Thymus (tissue), 11 donors: ENCODE data around the gene CALML5. TPM values are rescaled to one million over a fixed set of nuclear protein-coding genes. Genes with fewer than 3 reads are reported as not detected.
A peak's percentile ranks its signal among the peaks of the same experiment; 100 is the strongest.
"Not testable (repeated sequence)": the region's sequence is repeated elsewhere in the genome, so short reads cannot be mapped to it uniquely, and the experiment has no call there.

Source experiments
- DNase-seq, 9 donors: peaks; one replicate each; pipeline ENCODE4 v3.0.0-alpha.2; 2013; ENCODE audit warnings: low spot score in 9 of 9, low read depth in 6 of 9, missing footprints in 1 of 9
- H3K27ac ChIP-seq, 2 donors: one replicate each; pipeline ENCODE4 v1.5.1; 2013; ENCODE audit warnings: control low read depth in 1 of 2, low read depth in 1 of 2, low read length in 1 of 2, mild to moderate bottlenecking in 1 of 2, moderate library complexity in 1 of 2
- H3K27me3 ChIP-seq, 2 donors: one replicate each; pipeline ENCODE4 v1.5.1; 2013; ENCODE audit warnings: low read length in 1 of 2; ENCODE audit not compliant: control insufficient read depth in 2 of 2, insufficient read depth in 1 of 2
- H3K36me3 ChIP-seq, 2 donors: one replicate each; pipeline ENCODE4 v1.5.1; 2013; ENCODE audit warnings: low read length in 1 of 2, mild to moderate bottlenecking in 1 of 2, moderate library complexity in 1 of 2; ENCODE audit not compliant: control insufficient read depth in 2 of 2, insufficient read depth in 2 of 2
- H3K4me1 ChIP-seq, 2 donors: one replicate each; pipeline ENCODE4 v1.5.1; 2013; ENCODE audit warnings: low read length in 2 of 2; ENCODE audit not compliant: control insufficient read depth in 2 of 2, insufficient read depth in 2 of 2
- H3K4me3 ChIP-seq, 2 donors: one replicate each; pipeline ENCODE4 v1.5.1; 2013; ENCODE audit warnings: low read length in 2 of 2, control low read depth in 1 of 2, mild to moderate bottlenecking in 1 of 2
- H3K9me3 ChIP-seq, 2 donors: one replicate each; pipeline ENCODE4 v1.5.1; 2013; ENCODE audit warnings: low read length in 1 of 2, mild to moderate bottlenecking in 1 of 2; ENCODE audit not compliant: control insufficient read depth in 2 of 2, insufficient read depth in 1 of 2
- WGBS: extraction: QIAGEN DNeasy Blood & Tissue Kit; methylation state at CpG from one replicate; pipeline ENCODE4 v1.1.7; 2013; 5-methylcytosine and 5-hydroxymethylcytosine counted together
- polyA plus RNA-seq: library from polyadenylated mRNA; stranded (reverse); fragments of 200-250 nt; gene quantifications from one replicate; pipeline ENCODE4 v1.2.3, GENCODE V29; 2013
- total RNA-seq: library from RNA; stranded (reverse); fragments of 120-200 nt; gene quantifications from one replicate; pipeline ENCODE4 v1.2.4, GENCODE V29; 2013
- donor health status: healthy.

Gene CALML5
- total and polyA plus RNA-seq, 2 donors = 32.6 to 368 TPM

- Histone ChIP-seq H3K9me3 (no peaks in the 10 kb centered on the region), H3K27me3 (no peaks in the 10 kb centered on the region), H3K36me3 (no peaks in the 10 kb centered on the region), H3K4me1 (peaks cover 0 to 3% of the 10 kb centered on the region in 2 donors), H3K27ac (no peak overlapping the region), H3K4me3 (no peak overlapping the region)
- DNase-seq = no peak
- 96% methylated on average over 9 of the region's 9 CpGs for WGBS
Observed at GRCh38 chr10:5482016-5482415, 17.4 kb downstream of the CALML5 start.

DNA sequence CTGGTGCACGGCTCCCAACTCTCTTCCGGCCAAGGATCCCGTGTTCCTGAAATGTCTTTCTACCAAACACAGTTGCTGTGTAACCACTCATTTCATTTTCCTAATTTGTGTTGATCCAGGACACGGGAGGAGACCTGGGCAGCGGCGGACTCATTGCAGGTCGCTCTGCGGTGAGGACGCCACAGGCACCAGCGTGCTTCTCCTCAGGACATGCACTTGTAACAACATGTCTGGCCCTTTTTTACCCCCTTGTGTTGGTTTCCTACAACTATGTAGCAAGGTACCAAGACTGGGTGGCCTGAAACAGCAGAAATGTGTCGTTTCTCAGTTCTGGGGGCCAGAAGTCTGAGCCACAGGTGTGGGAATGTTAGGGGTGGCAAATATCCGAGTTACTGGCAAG is 18.2 kb downstream of the CALML5 start:
- no peak overlapping the region for H3K27ac ChIP-seq
- peaks cover 0 to 3% of the 10 kb centered on the region in 2 donors for H3K4me1 ChIP-seq
- H3K4me3 ChIP-seq = no peak overlapping the region
- no peaks in the 10 kb centered on the region for H3K27me3 ChIP-seq
- no peaks in the 10 kb centered on the region for H3K36me3 ChIP-seq
- 91% methylated on average over 12 of the region's 12 CpGs for WGBS
- H3K9me3 ChIP-seq = no peaks in the 10 kb centered on the region
- no peak for DNase-seq

GRCh38 chr10:5480162-5480941 is 19.0 kb downstream of the CALML5 start:
- Histone ChIP-seq H3K27me3 (no peaks in the 10 kb centered on the region), H3K36me3 (no peaks in the 10 kb centered on the region), H3K4me1 (peaks cover 0 to 3% of the 10 kb centered on the region in 2 donors), H3K9me3 (no peaks in the 10 kb centered on the region), H3K27ac (no peak overlapping the region), H3K4me3 (no peak overlapping the region)
- 93% methylated on average over 21 of the region's 21 CpGs for WGBS
- no peak for DNase-seq

- Histone ChIP-seq H3K36me3 (no peaks in the 10 kb centered on the region), H3K4me3 (no peak overlapping the region), H3K27ac (peak overlapping the region in 1 of 2 donors; percentile 21), H3K27me3 (no peaks in the 10 kb centered on the region), H3K9me3 (no peaks in the 10 kb centered on the region), H3K4me1 (peaks cover 0 to 3% of the 10 kb centered on the region in 2 donors)
- DNase-seq = no peak
- WGBS = 60% methylated on average over 14 of the region's 14 CpGs
Observed at GRCh38 chr10:5479481-5480161, 19.7 kb downstream of the CALML5 start.

- Histone ChIP-seq H3K36me3 (no peaks in the 10 kb centered on the region), H3K27me3 (no peaks in the 10 kb centered on the region), H3K4me1 (peaks cover 0 to 3% of the 10 kb centered on the region in 2 donors), H3K27ac (no peak overlapping the region), H3K9me3 (no peaks in the 10 kb centered on the region), H3K4me3 (no peak overlapping the region)
- 95% methylated on average over 18 of the region's 18 CpGs for WGBS
- no peak for DNase-seq
Observed at GRCh38 chr10:5478694-5479305, 20.6 kb downstream of the CALML5 start.

DNA sequence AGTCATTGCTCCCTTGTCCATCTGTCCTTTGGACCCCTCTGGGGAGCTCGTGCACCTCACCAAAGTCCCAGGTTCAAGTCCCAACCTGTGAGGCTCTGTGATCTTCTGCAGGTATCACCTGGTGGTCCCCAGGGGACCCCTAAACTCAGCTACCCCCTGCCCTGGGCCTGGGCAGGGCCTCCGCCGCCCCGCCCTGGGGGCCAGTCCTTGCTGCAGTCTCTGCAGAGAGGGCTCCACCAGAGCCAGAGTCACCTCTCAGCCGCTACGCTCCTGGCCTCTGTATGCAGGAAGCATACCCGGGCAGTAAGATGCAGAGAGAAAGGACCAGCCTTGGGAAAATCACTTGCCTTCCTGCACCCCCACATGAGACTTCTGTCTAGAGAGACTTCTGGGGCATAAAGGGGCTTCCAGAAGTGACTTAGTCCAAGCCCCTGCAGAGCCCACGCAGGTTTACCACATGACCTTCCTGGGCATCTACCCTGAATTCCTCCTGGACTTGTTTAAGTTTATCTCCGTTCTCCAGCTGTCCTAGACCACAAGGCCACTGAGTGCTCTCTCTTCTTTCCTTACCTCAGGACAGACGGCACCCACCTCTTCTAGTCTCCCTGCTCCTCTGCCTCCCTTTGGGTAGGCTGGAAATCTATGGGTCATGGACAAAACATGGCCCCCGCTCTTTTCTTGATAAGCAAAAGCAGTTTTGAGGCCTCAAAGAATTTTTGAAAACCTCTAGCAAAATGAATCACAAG is 21.2 kb downstream of the CALML5 start:
- H3K4me1 ChIP-seq = peaks cover 0 to 3% of the 10 kb centered on the region in 2 donors
- no peak overlapping the region for H3K27ac ChIP-seq

DNA sequence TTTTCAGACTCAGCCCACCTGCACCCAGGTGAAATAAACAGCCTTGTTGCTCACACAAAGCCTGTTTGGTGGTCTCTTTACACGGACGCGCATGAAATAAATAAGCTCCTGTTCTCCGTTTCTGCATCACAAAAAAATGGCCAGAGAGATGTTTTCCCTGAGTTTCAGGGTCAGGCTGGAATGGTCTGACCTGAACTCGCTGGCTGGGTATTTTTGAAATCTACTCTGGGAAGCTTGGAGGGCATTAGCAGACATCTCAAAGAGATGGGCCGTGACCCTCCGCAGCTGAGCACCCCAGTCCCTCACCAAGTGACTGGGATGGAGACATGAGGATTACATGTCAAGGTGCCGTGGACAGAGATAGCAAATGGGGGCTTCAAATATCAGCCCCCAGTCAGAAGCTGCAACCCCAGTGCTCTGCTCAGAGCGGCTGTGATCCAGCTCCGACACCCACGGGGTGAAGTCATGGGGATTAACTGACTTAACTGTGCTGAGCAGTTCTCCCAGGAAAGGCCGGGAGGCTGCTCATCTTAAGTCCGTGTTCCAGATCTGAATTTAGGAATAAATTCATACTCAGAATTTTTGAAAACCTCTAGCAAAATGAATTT is 22.3 kb downstream of the CALML5 start:
- WGBS = 97% methylated on average over 13 of the region's 13 CpGs
- no peaks in the 10 kb centered on the region for H3K36me3 ChIP-seq
- no peak overlapping the region for H3K4me3 ChIP-seq

More for the DNA sequence above, 21.2 kb downstream of the CALML5 start:
- Histone ChIP-seq H3K27me3 (no peaks in the 10 kb centered on the region), H3K4me3 (no peak overlapping the region), H3K9me3 (no peaks in the 10 kb centered on the region), H3K36me3 (no peaks in the 10 kb centered on the region)
- 98% methylated on average over 11 of the region's 11 CpGs for WGBS
- DNase-seq = no peak

GRCh38 chr10:5475974-5476807 is 23.2 kb downstream of the CALML5 start:
- not testable (repeated sequence) for H3K4me1 ChIP-seq, H3K27ac ChIP-seq, H3K9me3 ChIP-seq, H3K36me3 ChIP-seq, H3K4me3 ChIP-seq, H3K27me3 ChIP-seq, DNase-seq
- 97% methylated on average over 11 of the region's 12 CpGs for WGBS

More for the DNA sequence above, 22.3 kb downstream of the CALML5 start:
- Histone ChIP-seq H3K27ac (no peak overlapping the region), H3K4me1 (peaks cover 0 to 3% of the 10 kb centered on the region in 2 donors), H3K9me3 (no peaks in the 10 kb centered on the region), H3K27me3 (no peaks in the 10 kb centered on the region)
- no peak for DNase-seq
